GM12878 (cell line): ENCODE measurements around the gene CACNA1H. TPM values are rescaled to one million over a fixed set of nuclear protein-coding genes. Genes with fewer than 3 reads are reported as not detected.

Experiments used
- ATAC-seq: fragments of 200-7000 bp; cut with Tn5 transposase; 3 replicates; pipeline ENCODE4 v1.9.1; 2020; ENCODE audit warnings: mild to moderate bottlenecking, moderate library complexity
- BruUV-seq: library from RNA; stranded (reverse); fragments of 400-500 nt; replicated peaks from 2 replicates; lab custom pipeline; 2021; lab: Mats Ljungman, UMichigan
- CTCF ChIA-PET: fragments of 300-600 bp; sonication (Branson Sonifier 250); formaldehyde crosslinking; extraction: SDS; loops from one replicate; lab custom pipeline; 2021; ENCODE audit warnings: inconsistent platforms; lab: Yijun Ruan, JAX
- POLR2A ChIA-PET: fragments of 350-600 bp; formaldehyde crosslinking; extraction: SDS; loops from one replicate; lab custom pipeline; 2021; ENCODE audit warnings: inconsistent platforms; lab: Charles Lee
- RAD21 ChIA-PET: fragments of 300-600 bp; sonication (Branson Sonifier 250); formaldehyde crosslinking; loops from one replicate; lab custom pipeline; 2023; ENCODE audit warnings: antibody characterized with exemption; ENCODE audit not compliant: unreplicated experiment; lab: Charles Lee
- SMC1A ChIA-PET: fragments of 300-600 bp; sonication (Branson Sonifier 250); formaldehyde crosslinking; loops from one replicate; lab custom pipeline; 2023; ENCODE audit not compliant: unreplicated experiment, uncharacterized antibody; lab: Charles Lee
- DNase-seq: peaks from one replicate; pipeline ENCODE4 v3.0.0-alpha.2; 2011; ENCODE audit warnings: low read depth, low spot score
- FAIRE-seq: peaks from 3 replicates; lab custom pipeline; 2011; peaks lifted over from hg19 to GRCh38; lab: Jason Lieb, UNC
- H2AFZ ChIP-seq: 2 replicates; pipeline ENCODE4 v1.6.0; 2011; ENCODE audit warnings: low read depth, low read length, control low read depth; ENCODE audit not compliant: control insufficient read depth
- H3K27ac ChIP-seq: 2 replicates; pipeline ENCODE4 v1.5.1; 2011; ENCODE audit warnings: control low read depth; ENCODE audit not compliant: control insufficient read depth, insufficient read depth
- H3K27me3 ChIP-seq, 2 experiments: replicated peaks in 1 of 2; 2 replicates each; pipeline versions ENCODE4 v1.6.0 to v1.6.1; 2011; ENCODE audit warnings: low read length in 1 of 2; ENCODE audit not compliant: control insufficient read depth in 2 of 2, insufficient read depth in 2 of 2
- H3K36me3 ChIP-seq, 2 experiments: 2 replicates each; pipeline ENCODE4 v1.5.1; 2011; ENCODE audit warnings: low read length in 1 of 2; ENCODE audit not compliant: control insufficient read depth in 2 of 2, insufficient read depth in 2 of 2
- H3K4me1 ChIP-seq: 2 replicates; pipeline ENCODE4 v1.6.1; 2011; ENCODE audit warnings: mild to moderate bottlenecking, low read length, moderate library complexity, mixed read lengths; ENCODE audit not compliant: control insufficient read depth, insufficient read depth
- H3K4me2 ChIP-seq: 2 replicates; pipeline ENCODE4 v1.6.0; 2011; ENCODE audit warnings: control low read depth; ENCODE audit not compliant: control insufficient read depth, insufficient read depth
- H3K4me3 ChIP-seq: fragments of 200-600 bp; sonication (generic); 2 replicates; pipeline ENCODE4 v1.5.1; 2016
- H3K79me2 ChIP-seq: 2 replicates; pipeline ENCODE4 v1.6.0; 2011; ENCODE audit warnings: low read length; ENCODE audit not compliant: control insufficient read depth, insufficient read depth
- H3K9ac ChIP-seq: 2 replicates; pipeline ENCODE4 v1.8.0; 2011; ENCODE audit warnings: low read length, control low read depth, mixed read lengths; ENCODE audit not compliant: control insufficient read depth, insufficient read depth
- H3K9me3 ChIP-seq: replicated peaks from 3 replicates; pipeline ENCODE4 v1.5.1; 2011; ENCODE audit warnings: mild to moderate bottlenecking, low read length; ENCODE audit not compliant: control insufficient read depth, insufficient read depth
- H4K20me1 ChIP-seq: 2 replicates; pipeline ENCODE4 v1.6.0; 2011; ENCODE audit not compliant: control insufficient read depth, insufficient read depth
- BHLHE40 ChIP-seq, 2 experiments: fragments of 450-650 bp in 1 of 2; IDR thresholded peaks; 2 replicates each; pipeline ENCODE4 v1.6.1; 2011 to 2017; ENCODE audit warnings: low read depth in 2 of 2, borderline replicate concordance in 1 of 2, improper control_type of control experiment in 1 of 2, low read length in 1 of 2, mild to moderate bottlenecking in 1 of 2
- FOXM1 ChIP-seq: IDR thresholded peaks from 2 replicates; pipeline ENCODE4 v1.6.1; 2012; ENCODE audit warnings: low read depth, mild to moderate bottlenecking, inconsistent platforms, low read length, moderate library complexity
- IRF4 ChIP-seq: IDR thresholded peaks from 2 replicates; pipeline ENCODE4 v1.6.1; 2011; ENCODE audit warnings: low read depth, low read length
- MXI1 ChIP-seq: fragments of 150-350 bp; IDR thresholded peaks from 2 replicates; pipeline ENCODE4 v1.6.1; 2011; ENCODE audit warnings: low read depth, mild to moderate bottlenecking, inconsistent platforms, low read length, improper control_type of control experiment
- NBN ChIP-seq: fragments of 450-650 bp; IDR thresholded peaks from 2 replicates; pipeline ENCODE4 v1.6.1; 2016
- PML ChIP-seq: IDR thresholded peaks from 2 replicates; pipeline ENCODE4 v1.6.1; 2012; ENCODE audit warnings: low read length, inconsistent platforms
- SMAD1 ChIP-seq: fragments of 450-650 bp; IDR thresholded peaks from 2 replicates; pipeline ENCODE4 v1.6.1; 2018; ENCODE audit warnings: mild to moderate bottlenecking, low read depth; ENCODE audit not compliant: partially characterized antibody
- SMAD5 ChIP-seq: IDR thresholded peaks from 2 replicates; pipeline ENCODE4 v1.6.1; 2016; ENCODE audit warnings: antibody characterized with exemption, low read depth
- SREBF1 ChIP-seq: IDR thresholded peaks from 2 replicates; pipeline ENCODE4 v1.6.1; 2012; ENCODE audit warnings: mild to moderate bottlenecking, low read length
- WGBS: methylation state at CpG from one replicate; pipeline ENCODE4 v1.1.6; 2016; ENCODE audit warnings: low lambda C conversion rate; ENCODE audit not compliant: insufficient replicate concordance, insufficient coverage; ENCODE audit errors: missing lambda C conversion rate; 5-methylcytosine and 5-hydroxymethylcytosine counted together
- in situ Hi-C: fragments of 300-500 bp; cut with MboI; formaldehyde crosslinking; loops from 9 replicates; pipeline ENCODE4 v1.14.3; 2018; ENCODE audit warnings: mixed read lengths
- intact Hi-C: fragments of 100-400 bp; cut with micrococcal nuclease; formaldehyde crosslinking; loops from one replicate; pipeline ENCODE4 v1.14.2; 2022; ENCODE audit not compliant: unreplicated experiment
- polyA plus RNA-seq, 11 experiments: library from polyadenylated mRNA; depleted of rRNA in 4 of 11; unstranded in 6 of 11; stranded (reverse) in 5 of 11; fragments of >200 nt; fragmentation: Nextera tagmentation in 4 of 11; fragmentation: Illumina TruSeq in 1 of 11; extraction: Ambion mirVana in 4 of 11; extraction: Trizol in 1 of 11; gene quantifications; 1 replicate in 1 of 11; 2 replicates in 10 of 11; pipeline versions ENCODE4 v1.2.1 to v1.2.3, GENCODE V29; 2011 to 2016; ENCODE audit warnings: inconsistent platforms in 2 of 11, missing spikeins in 2 of 11, low read depth in 1 of 11
- total RNA-seq, 4 experiments: library from RNA; depleted of rRNA in 3 of 4; stranded (reverse); fragments of >200 nt in 3 of 4; fragmentation: Illumina TruSeq in 1 of 4; extraction: Trizol in 1 of 4; gene quantifications; 2 replicates each; pipeline versions ENCODE4 v1.2.1 to v1.2.3, GENCODE V29; 2013 to 2021
- TF ChIP-seq, protein P1 (sequence below): IDR thresholded peaks from 2 replicates; pipeline ENCODE4 v1.6.1; 2011; ENCODE audit warnings: borderline replicate concordance, low read depth, mild to moderate bottlenecking, moderate library complexity, low read length; ENCODE audit not compliant: insufficient read depth, poor library complexity, severe bottlenecking
- TF ChIP-seq, protein P2 (sequence below): fragments of 450-650 bp; IDR thresholded peaks from 2 replicates; pipeline ENCODE4 v1.6.1; 2016; ENCODE audit warnings: mild to moderate bottlenecking, moderate library complexity, borderline replicate concordance

Gene CACNA1H
- total and polyA plus RNA-seq, 10 of the 15 experiments (the other 5 are each of a cell fraction or from before 2014, with no cell fraction given), result 0.03 to 0.54 TPM; not detected in 8

DNA sequence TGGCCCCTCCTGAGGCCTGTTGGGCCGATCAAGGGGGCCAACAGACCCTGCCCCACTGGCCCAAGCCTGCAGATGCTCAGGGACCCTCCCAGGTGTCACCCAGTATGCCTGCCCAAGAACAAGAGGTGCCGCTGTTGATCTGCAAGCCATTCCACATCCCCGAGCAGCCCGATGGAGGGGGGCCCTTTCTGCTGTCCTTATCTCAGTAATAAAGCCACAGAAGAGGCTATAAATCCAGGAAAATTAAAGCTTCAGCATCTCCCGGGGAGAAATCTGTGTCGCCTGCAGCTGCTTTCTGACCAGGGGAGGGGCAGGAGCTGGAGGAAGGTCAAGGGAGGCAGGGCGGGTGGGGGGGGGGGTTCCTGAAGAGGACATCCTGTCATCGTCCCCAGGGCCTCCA, 11.7 kb upstream of the CACNA1H start:
- BruUV-seq, result no TSS peak
- ChIA-PET POLR2A (no interaction called here), RAD21 (interaction anchor here (0.6 kb wide), 1 partner anchor 387 kb away, joined by 3 read pairs; no protein-coding TSS in a partner anchor), SMC1A (no interaction called here), CTCF (no interaction called here)
- ATAC-seq, result no peak
- no peak for DNase-seq
- Histone ChIP-seq H4K20me1 (no peaks in the 10 kb centered on the region), H2AFZ (no peak overlapping the region), H3K36me3 (no peaks in the 10 kb centered on the region), H3K79me2 (no peaks in the 10 kb centered on the region), H3K9me3 (no peaks in the 10 kb centered on the region), H3K4me3 (no peak overlapping the region), H3K4me1 (no peaks in the 10 kb centered on the region), H3K27me3 (no peaks in the 10 kb centered on the region), H3K4me2 (no peak overlapping the region), H3K27ac (no peak overlapping the region), H3K9ac (no peak overlapping the region)
- intact Hi-C loops, result no loop called here
- WGBS, result 22% methylated on average over 6 of the region's 8 CpGs
- in situ Hi-C loops, result no loop called here
- no peak for FAIRE-seq
- TF ChIP-seq SMAD1 (no peak), IRF4 (no peak), FOXM1 (no peak)

DNA sequence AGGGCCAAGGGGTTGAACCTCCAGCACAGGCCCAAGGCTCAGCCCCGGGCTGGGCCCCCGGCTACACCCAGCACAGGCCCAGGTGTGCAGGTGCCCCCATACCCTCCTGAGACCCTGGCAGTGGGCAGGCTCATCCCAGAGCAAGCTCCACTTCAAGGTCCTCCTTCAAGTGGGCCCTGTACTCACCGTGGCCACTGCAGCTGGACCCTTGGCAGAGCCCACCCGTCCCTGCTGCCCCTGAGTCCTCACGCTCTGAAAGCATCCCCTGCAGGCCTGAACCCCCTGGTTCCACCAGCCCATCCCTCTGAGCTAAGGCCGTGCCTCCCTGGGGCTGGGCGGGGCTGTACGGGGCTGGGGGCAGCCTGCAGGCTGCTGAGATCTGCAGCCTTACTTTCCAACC, 11.2 kb upstream of the CACNA1H start:
- intact Hi-C loops, result no loop called here
- Histone ChIP-seq H3K4me1 (no peaks in the 10 kb centered on the region), H3K27ac (no peak overlapping the region), H3K27me3 (no peaks in the 10 kb centered on the region), H3K9me3 (no peaks in the 10 kb centered on the region), H4K20me1 (no peaks in the 10 kb centered on the region), H3K79me2 (no peaks in the 10 kb centered on the region), H3K9ac (no peak overlapping the region), H2AFZ (no peak overlapping the region), H3K4me3 (no peak overlapping the region), H3K4me2 (no peak overlapping the region), H3K36me3 (no peaks in the 10 kb centered on the region)
- DNase-seq (no peak), FAIRE-seq (no peak), ATAC-seq (no peak)
- in situ Hi-C loops, result no loop called here
- RAD21 ChIA-PET, result no interaction called here
- SMC1A ChIA-PET, result no interaction called here
- POLR2A ChIA-PET, result no interaction called here
- CTCF ChIA-PET, result no interaction called here
- no TSS peak for BruUV-seq
- 26% methylated on average over 8 of the region's 8 CpGs for WGBS
- TF ChIP-seq PML (no peak), SMAD5 (no peak), MXI1 (no peak), BHLHE40 (IDR thresholded peaks at IDR 0.05; ENCODE audit: borderline replicate concordance in 1 of 2, low read depth in 2 of 2, low read length in 1 of 2) (no peak), SREBF1 (no peak), NBN (no peak)
- TF ChIP-seq, protein P1, sequence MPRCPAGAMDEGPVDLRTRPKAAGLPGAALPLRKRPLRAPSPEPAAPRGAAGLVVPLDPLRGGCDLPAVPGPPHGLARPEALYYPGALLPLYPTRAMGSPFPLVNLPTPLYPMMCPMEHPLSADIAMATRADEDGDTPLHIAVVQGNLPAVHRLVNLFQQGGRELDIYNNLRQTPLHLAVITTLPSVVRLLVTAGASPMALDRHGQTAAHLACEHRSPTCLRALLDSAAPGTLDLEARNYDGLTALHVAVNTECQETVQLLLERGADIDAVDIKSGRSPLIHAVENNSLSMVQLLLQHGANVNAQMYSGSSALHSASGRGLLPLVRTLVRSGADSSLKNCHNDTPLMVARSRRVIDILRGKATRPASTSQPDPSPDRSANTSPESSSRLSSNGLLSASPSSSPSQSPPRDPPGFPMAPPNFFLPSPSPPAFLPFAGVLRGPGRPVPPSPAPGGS, result no peak
- TF ChIP-seq, protein P2, sequence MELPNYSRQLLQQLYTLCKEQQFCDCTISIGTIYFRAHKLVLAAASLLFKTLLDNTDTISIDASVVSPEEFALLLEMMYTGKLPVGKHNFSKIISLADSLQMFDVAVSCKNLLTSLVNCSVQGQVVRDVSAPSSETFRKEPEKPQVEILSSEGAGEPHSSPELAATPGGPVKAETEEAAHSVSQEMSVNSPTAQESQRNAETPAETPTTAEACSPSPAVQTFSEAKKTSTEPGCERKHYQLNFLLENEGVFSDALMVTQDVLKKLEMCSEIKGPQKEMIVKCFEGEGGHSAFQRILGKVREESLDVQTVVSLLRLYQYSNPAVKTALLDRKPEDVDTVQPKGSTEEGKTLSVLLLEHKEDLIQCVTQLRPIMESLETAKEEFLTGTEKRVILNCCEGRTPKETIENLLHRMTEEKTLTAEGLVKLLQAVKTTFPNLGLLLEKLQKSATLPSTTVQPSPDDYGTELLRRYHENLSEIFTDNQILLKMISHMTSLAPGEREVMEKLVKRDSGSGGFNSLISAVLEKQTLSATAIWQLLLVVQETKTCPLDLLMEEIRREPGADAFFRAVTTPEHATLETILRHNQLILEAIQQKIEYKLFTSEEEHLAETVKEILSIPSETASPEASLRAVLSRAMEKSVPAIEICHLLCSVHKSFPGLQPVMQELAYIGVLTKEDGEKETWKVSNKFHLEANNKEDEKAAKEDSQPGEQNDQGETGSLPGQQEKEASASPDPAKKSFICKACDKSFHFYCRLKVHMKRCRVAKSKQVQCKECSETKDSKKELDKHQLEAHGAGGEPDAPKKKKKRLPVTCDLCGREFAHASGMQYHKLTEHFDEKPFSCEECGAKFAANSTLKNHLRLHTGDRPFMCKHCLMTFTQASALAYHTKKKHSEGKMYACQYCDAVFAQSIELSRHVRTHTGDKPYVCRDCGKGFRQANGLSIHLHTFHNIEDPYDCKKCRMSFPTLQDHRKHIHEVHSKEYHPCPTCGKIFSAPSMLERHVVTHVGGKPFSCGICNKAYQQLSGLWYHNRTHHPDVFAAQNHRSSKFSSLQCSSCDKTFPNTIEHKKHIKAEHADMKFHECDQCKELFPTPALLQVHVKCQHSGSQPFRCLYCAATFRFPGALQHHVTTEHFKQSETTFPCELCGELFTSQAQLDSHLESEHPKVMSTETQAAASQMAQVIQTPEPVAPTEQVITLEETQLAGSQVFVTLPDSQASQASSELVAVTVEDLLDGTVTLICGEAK, result no peak
